GM23338 (cell line): Measurements from ENCODE around the gene NPC1L1. TPM values are rescaled to one million over a fixed set of nuclear protein-coding genes. Genes with fewer than 3 reads are reported as not detected.

Experiments
- ATAC-seq: fragments of 200-7000 bp; cut with Tn5 transposase; 3 replicates; pipeline ENCODE4 v1.9.1; 2020
- DNase-seq: peaks from one replicate; pipeline ENCODE4 v3.0.0-alpha.2; 2015; ENCODE audit warnings: low spot score
- H2AFZ ChIP-seq: fragments of 200-600 bp; sonication (generic); 2 replicates; pipeline ENCODE4 v1.8.0; 2016; ENCODE audit warnings: antibody characterized with exemption, mild to moderate bottlenecking, moderate library complexity
- H3F3A ChIP-seq: fragments of 200-600 bp; sonication (generic); replicated peaks from 2 replicates; pipeline ENCODE4 v1.8.0; 2017; ENCODE audit warnings: antibody characterized with exemption, mixed run types, low read depth
- H3K27ac ChIP-seq: fragments of 200-600 bp; sonication (generic); 2 replicates; pipeline ENCODE4 v1.6.1; 2016; ENCODE audit warnings: low read depth
- H3K27me3 ChIP-seq: fragments of 200-600 bp; sonication (generic); 2 replicates; pipeline ENCODE4 v1.8.0; 2016; ENCODE audit warnings: mild to moderate bottlenecking, mixed run types, moderate library complexity; ENCODE audit not compliant: insufficient read depth
- H3K36me3 ChIP-seq: fragments of 200-600 bp; sonication (generic); 2 replicates; pipeline ENCODE4 v1.8.0; 2016; ENCODE audit warnings: mild to moderate bottlenecking; ENCODE audit not compliant: insufficient read depth
- H3K4me1 ChIP-seq: fragments of 200-600 bp; sonication (generic); 2 replicates; pipeline ENCODE4 v1.8.0; 2016; ENCODE audit warnings: mild to moderate bottlenecking, moderate library complexity; ENCODE audit not compliant: insufficient read depth
- H3K4me2 ChIP-seq: fragments of 200-600 bp; sonication (generic); 2 replicates; pipeline ENCODE4 v1.7.1; 2017; ENCODE audit warnings: mixed run types
- H3K4me3 ChIP-seq: fragments of 200-600 bp; sonication (generic); 2 replicates; pipeline ENCODE4 v1.6.1; 2016; ENCODE audit warnings: mixed run types
- H3K79me2 ChIP-seq: fragments of 200-600 bp; sonication (generic); replicated peaks from 2 replicates; pipeline ENCODE4 v1.8.0; 2017; ENCODE audit warnings: mild to moderate bottlenecking; ENCODE audit not compliant: insufficient read depth
- H3K9me2 ChIP-seq: fragments of 200-600 bp; sonication (generic); 2 replicates; pipeline ENCODE4 v1.8.0; 2017; ENCODE audit not compliant: insufficient read depth
- H4K20me1 ChIP-seq: fragments of 200-600 bp; sonication (generic); replicated peaks from 2 replicates; pipeline ENCODE4 v1.8.0; 2017; ENCODE audit warnings: mild to moderate bottlenecking; ENCODE audit not compliant: insufficient read depth
- H3K27ac Mint-ChIP-seq: 2 replicates; pipeline ENCODE4 v1.8.0; 2020; ENCODE audit warnings: inconsistent platforms, mild to moderate bottlenecking, moderate library complexity, mixed read lengths
- H3K27me3 Mint-ChIP-seq: 3 replicates; pipeline ENCODE4 v1.8.0; 2022; ENCODE audit warnings: low read depth, mild to moderate bottlenecking, moderate library complexity, mixed read lengths, inconsistent platforms; ENCODE audit not compliant: insufficient read depth, poor library complexity
- H3K36me3 Mint-ChIP-seq: 3 replicates; pipeline ENCODE4 v1.8.0; 2021; ENCODE audit warnings: low read depth, mild to moderate bottlenecking, inconsistent platforms, moderate library complexity, mixed read lengths
- H3K4me1 Mint-ChIP-seq: 3 replicates; pipeline ENCODE4 v1.8.0; 2020; ENCODE audit warnings: mild to moderate bottlenecking, inconsistent platforms, mixed read lengths
- H3K4me3 Mint-ChIP-seq: 3 replicates; pipeline ENCODE4 v1.8.0; 2021; ENCODE audit warnings: moderate library complexity, mild to moderate bottlenecking, inconsistent platforms, mixed read lengths
- H3K9me3 Mint-ChIP-seq: 3 replicates; pipeline ENCODE4 v1.8.0; 2020; ENCODE audit warnings: moderate library complexity, mild to moderate bottlenecking, inconsistent platforms, mixed read lengths
- CREB1 ChIP-seq: fragments of 250-450 bp; sonication (Bioruptor Pico); IDR thresholded peaks from 2 replicates; pipeline ENCODE4 v1.5.0; 2020; ENCODE audit warnings: low read depth, mild to moderate bottlenecking, moderate library complexity
- CTCF ChIP-seq, 2 experiments: fragments of 200-600 bp in 1 of 2; sonication (generic) in 1 of 2; conservative IDR thresholded peaks; 2 replicates each; pipeline versions ENCODE4 v1.5.1 to v1.6.1; 2016 to 2017; ENCODE audit warnings: antibody characterized with exemption in 2 of 2, low read depth in 2 of 2, mild to moderate bottlenecking in 2 of 2, moderate library complexity in 1 of 2
- ETS1 ChIP-seq: IDR thresholded peaks from 2 replicates; pipeline ENCODE4 v1.6.1; 2016; ENCODE audit warnings: antibody characterized with exemption
- EZH2 ChIP-seq: fragments of 200-600 bp; sonication (generic); IDR thresholded peaks from one replicate; pipeline ENCODE4 v1.8.0; 2017; ENCODE audit warnings: antibody characterized with exemption, mild to moderate bottlenecking, low read depth; ENCODE audit not compliant: unreplicated experiment
- EZH2phosphoT487 ChIP-seq: fragments of 200-600 bp; sonication (generic); IDR thresholded peaks from one replicate; pipeline ENCODE4 v1.8.1; 2018; ENCODE audit warnings: antibody characterized with exemption; ENCODE audit not compliant: unreplicated experiment
- JUNB ChIP-seq: IDR thresholded peaks from one replicate; pipeline ENCODE4 v1.6.1; 2016; ENCODE audit warnings: antibody characterized with exemption; ENCODE audit not compliant: unreplicated experiment
- NANOG ChIP-seq: IDR thresholded peaks from 2 replicates; pipeline ENCODE4 v1.6.1; 2016; ENCODE audit warnings: antibody characterized with exemption, borderline replicate concordance
- POLR2AphosphoS5 ChIP-seq: IDR thresholded peaks from 2 replicates; pipeline ENCODE4 v1.6.1; 2016; ENCODE audit warnings: antibody characterized with exemption, low read depth
- REST ChIP-seq: IDR thresholded peaks from one replicate; pipeline ENCODE4 v1.6.1; 2018; ENCODE audit warnings: antibody characterized with exemption; ENCODE audit not compliant: unreplicated experiment
- STAT1 ChIP-seq: IDR thresholded peaks from one replicate; pipeline ENCODE4 v1.6.1; 2016; ENCODE audit warnings: antibody characterized with exemption; ENCODE audit not compliant: unreplicated experiment
- ZNF331 ChIP-seq: fragments of 250-450 bp; sonication (Bioruptor Pico); IDR thresholded peaks from 2 replicates; pipeline ENCODE4 v1.5.0; 2020; ENCODE audit warnings: low read depth, mild to moderate bottlenecking, moderate library complexity
- polyA plus RNA-seq: library from polyadenylated mRNA; unstranded; fragments of >200 nt; fragmentation: Nextera tagmentation; extraction: Ambion mirVana; gene quantifications from 2 replicates; pipeline ENCODE4 v1.2.1, GENCODE V29; 2016
- total RNA-seq: library from RNA; depleted of rRNA; stranded (reverse); fragments of >200 nt; shearing (Covaris generic); gene quantifications from 2 replicates; pipeline ENCODE4 v1.2.3, GENCODE V29; 2014

Gene NPC1L1
- total and polyA plus RNA-seq, 2 experiments from 2014 or later = 0.03 TPM; not detected in 1

- ATAC-seq (peak; percentile 100), DNase-seq (peak; percentile 90)
- Histone ChIP-seq H3K9me2 (no peaks in the 10 kb centered on the region), H4K20me1 (peaks cover 31% of the 10 kb centered on the region), H3F3A (no peaks in the 10 kb centered on the region), H3K27ac (no peak overlapping the region), H3K4me1 (no peaks in the 10 kb centered on the region), H3K79me2 (peaks cover 43% of the 10 kb centered on the region), H3K4me3 (no peak overlapping the region), H3K27me3 (no peaks in the 10 kb centered on the region), H3K36me3 (peaks cover 13% of the 10 kb centered on the region), H2AFZ (no peak overlapping the region), H3K4me2 (no peak overlapping the region)
- H3K36me3 Mint-ChIP-seq = peaks cover 44% of the 10 kb centered on the region
- H3K4me3 Mint-ChIP-seq = no peak overlapping the region
- no peaks in the 10 kb centered on the region for H3K9me3 Mint-ChIP-seq
- no peaks in the 10 kb centered on the region for H3K27me3 Mint-ChIP-seq
- TF ChIP-seq POLR2AphosphoS5 (no peak), CREB1 (CRISPR knock-in tag) (peak; percentile 73), CTCF (conservative IDR thresholded peaks at IDR 0.05; ENCODE audit: low read depth in 2 of 2) (peak; percentile 82 to 96)
- H3K27ac Mint-ChIP-seq = no peak overlapping the region
- H3K4me1 Mint-ChIP-seq = no peaks in the 10 kb centered on the region
Observed at GRCh38 chr7:44477063-44477830, 63.9 kb downstream of the NPC1L1 start.

DNA sequence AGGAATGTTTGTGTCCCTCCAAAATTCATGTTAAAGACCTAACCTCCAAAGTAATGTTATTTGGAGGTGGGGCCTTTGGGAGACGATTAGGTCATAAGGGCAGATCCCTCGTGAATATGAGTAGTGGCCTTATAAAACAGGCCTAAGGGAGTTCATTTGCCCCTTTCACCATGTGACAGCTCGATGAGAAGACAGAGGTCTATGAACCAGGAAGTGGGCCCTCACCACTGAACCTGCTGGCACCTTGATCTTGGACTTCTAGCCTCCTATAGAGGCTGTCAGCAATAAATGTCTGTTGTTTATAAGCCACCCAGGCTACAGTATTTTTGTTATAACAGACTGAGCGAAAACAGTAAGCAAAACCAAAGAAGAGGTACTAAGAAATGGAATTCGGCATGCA, 64.8 kb downstream of the NPC1L1 start:
- no peak overlapping the region for H3K4me2 ChIP-seq
- H2AFZ ChIP-seq = no peak overlapping the region
- no peak overlapping the region for H3K4me3 ChIP-seq
- H3K27ac ChIP-seq = no peak overlapping the region
- no peaks in the 10 kb centered on the region for H3K4me1 ChIP-seq
- ATAC-seq = no peak
- H3K4me1 Mint-ChIP-seq = no peaks in the 10 kb centered on the region
- H3F3A ChIP-seq = no peaks in the 10 kb centered on the region
- no peaks in the 10 kb centered on the region for H3K27me3 ChIP-seq
- peaks cover 32% of the 10 kb centered on the region for H4K20me1 ChIP-seq
- no peaks in the 10 kb centered on the region for H3K9me3 Mint-ChIP-seq
- H3K9me2 ChIP-seq = no peaks in the 10 kb centered on the region
- H3K27ac Mint-ChIP-seq = no peak overlapping the region
- no peak overlapping the region for H3K4me3 Mint-ChIP-seq
- DNase-seq = no peak
- H3K79me2 ChIP-seq = peaks cover 52% of the 10 kb centered on the region
- H3K27me3 Mint-ChIP-seq = no peaks in the 10 kb centered on the region
- H3K36me3 Mint-ChIP-seq = peaks cover 43% of the 10 kb centered on the region
- peaks cover 5% of the 10 kb centered on the region for H3K36me3 ChIP-seq
- TF ChIP-seq EZH2phosphoT487 (no peak), JUNB (no peak), NANOG (no peak), REST (no peak), ETS1 (no peak), CREB1 (CRISPR knock-in tag) (no peak), ZNF331 (no peak), EZH2 (no peak), POLR2AphosphoS5 (no peak), STAT1 (no peak), CTCF (conservative IDR thresholded peaks at IDR 0.05; ENCODE audit: low read depth in 2 of 2) (no peak)
